CD8-positive, alpha-beta memory T cell (primary cell): ENCODE results near the gene CACTIN. TPM values are rescaled to one million over a fixed set of nuclear protein-coding genes. Genes with fewer than 3 reads are reported as not detected.

ENCODE experiments used
- CTCF ChIA-PET: fragments of 350-600 bp; sonication (Branson Sonifier 250); formaldehyde crosslinking; loops from one replicate; lab custom pipeline; 2021; ENCODE audit warnings: antibody characterized with exemption; lab: Charles Lee
- POLR2A ChIA-PET: fragments of 350-600 bp; sonication (Branson Sonifier 250); formaldehyde crosslinking; loops from one replicate; lab custom pipeline; 2021; ENCODE audit warnings: antibody characterized with exemption; lab: Charles Lee
- DNase-seq, 5 donors: peaks; one replicate each; pipeline versions ENCODE4 v3.0.0 to v3.0.0-alpha.2; 2020 to 2022; ENCODE audit warnings: mixed read lengths in 1 of 5
- H3K27ac ChIP-seq: one replicate; pipeline ENCODE4 v1.7.0; 2013; ENCODE audit warnings: low read depth, mild to moderate bottlenecking, low read length, moderate library complexity
- H3K27me3 ChIP-seq: 2 replicates; pipeline ENCODE4 v1.7.0; 2013; ENCODE audit warnings: low read length, mild to moderate bottlenecking; ENCODE audit not compliant: insufficient read depth, poor library complexity, severe bottlenecking
- H3K36me3 ChIP-seq: 2 replicates; pipeline ENCODE4 v1.7.0; 2013; ENCODE audit warnings: mild to moderate bottlenecking, low read length, moderate library complexity; ENCODE audit not compliant: insufficient read depth
- H3K4me1 ChIP-seq: 2 replicates; pipeline ENCODE4 v1.7.0; 2013; ENCODE audit warnings: mild to moderate bottlenecking, low read length, moderate library complexity; ENCODE audit not compliant: insufficient read depth
- H3K4me3 ChIP-seq: 2 replicates; pipeline ENCODE4 v1.7.0; 2013; ENCODE audit warnings: mild to moderate bottlenecking, low read length
- H3K9me3 ChIP-seq: 2 replicates; pipeline ENCODE4 v1.7.0; 2013; ENCODE audit warnings: mild to moderate bottlenecking, low read length
- H3K27ac Mint-ChIP-seq, 8 donors: one replicate each; pipeline ENCODE4 v1.8.0; 2020 to 2021; ENCODE audit warnings: mixed read lengths in 8 of 8, mild to moderate bottlenecking in 6 of 8, inconsistent platforms in 3 of 8, moderate library complexity in 3 of 8
- H3K27me3 Mint-ChIP-seq, 2 donors: one replicate each; pipeline ENCODE4 v1.8.0; 2020 to 2021; ENCODE audit warnings: mixed read lengths in 2 of 2, mild to moderate bottlenecking in 1 of 2, moderate library complexity in 1 of 2
- H3K36me3 Mint-ChIP-seq, 3 donors: one replicate each; pipeline ENCODE4 v1.8.0; 2020 to 2021; ENCODE audit warnings: mixed read lengths in 3 of 3, inconsistent platforms in 1 of 3, mild to moderate bottlenecking in 1 of 3
- H3K4me1 Mint-ChIP-seq, 3 donors: one replicate each; pipeline ENCODE4 v1.8.0; 2020 to 2021; ENCODE audit warnings: mixed read lengths in 3 of 3, inconsistent platforms in 1 of 3, mild to moderate bottlenecking in 1 of 3
- H3K4me3 Mint-ChIP-seq, 7 donors: one replicate each; pipeline ENCODE4 v1.8.0; 2020 to 2021; ENCODE audit warnings: mixed read lengths in 7 of 7, mild to moderate bottlenecking in 6 of 7, moderate library complexity in 4 of 7, inconsistent platforms in 2 of 7
- H3K9me3 Mint-ChIP-seq, 5 donors: one replicate each; pipeline ENCODE4 v1.8.0; 2020 to 2022; ENCODE audit warnings: mixed read lengths in 5 of 5, mild to moderate bottlenecking in 3 of 5, moderate library complexity in 2 of 5, inconsistent platforms in 1 of 5
- polyA plus RNA-seq: library from polyadenylated mRNA; unstranded; fragments of 300-500 nt; fragmentation: Illumina TruSeq; gene quantifications from one replicate; pipeline ENCODE4 v1.2.3, GENCODE V29; 2021
- total RNA-seq, 2 experiments: library from RNA; stranded (reverse); gene quantifications; one replicate each; pipeline ENCODE4 v1.2.3, GENCODE V29; 2021

CACTIN gene
- total and polyA plus RNA-seq, 3 experiments from 2014 or later, result 16.8 to 39.5 (median 37.2) TPM

DNA sequence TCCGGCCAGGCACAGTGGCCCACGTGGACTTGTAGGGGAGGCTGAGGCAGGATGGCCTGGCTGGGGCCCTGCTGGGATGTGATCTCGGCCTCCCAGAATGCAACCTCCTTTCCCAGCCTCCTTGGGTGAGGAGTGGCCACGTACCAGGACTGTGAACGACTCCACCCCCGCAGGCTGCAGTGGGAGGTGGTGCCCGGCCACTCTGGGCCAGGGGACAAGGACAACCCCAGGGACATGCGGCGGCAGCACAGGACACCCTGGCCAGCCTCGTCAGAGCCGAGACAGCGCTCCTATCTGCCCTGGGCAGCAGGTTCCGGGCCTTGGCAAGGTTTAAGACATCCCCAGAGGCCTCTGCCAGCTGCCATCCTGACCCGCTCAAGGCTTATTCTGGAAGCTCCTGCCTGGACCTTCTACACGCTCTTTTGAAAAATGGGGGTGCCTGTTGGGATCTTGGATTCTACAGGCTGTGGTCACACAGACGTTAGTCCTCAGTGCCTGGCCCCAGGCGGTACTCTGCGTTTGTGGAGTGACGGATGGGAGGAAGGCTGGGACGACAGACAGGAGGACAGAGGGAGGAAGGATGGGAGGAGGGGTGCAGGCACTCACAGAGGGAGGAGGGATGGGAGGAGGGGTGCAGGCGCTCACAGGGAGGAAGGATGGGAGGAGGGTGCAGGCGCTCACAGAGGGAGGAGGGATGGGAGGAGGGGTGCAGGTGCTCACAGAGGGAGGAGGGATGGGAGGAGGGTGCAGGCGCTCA is 19.9 kb upstream of the CACTIN start:
- POLR2A ChIA-PET, result no interaction called here
- H3K27me3 ChIP-seq, result no peaks in the 10 kb centered on the region

GRCh38 chr19:3645726-3646125 is 19.1 kb upstream of the CACTIN start:
- ChIA-PET CTCF (no interaction called here), POLR2A (no interaction called here)
- Mint-ChIP-seq H3K4me1 (no peaks in the 10 kb centered on the region), H3K36me3 (peaks cover 0 to 36% (median 2%) of the 10 kb centered on the region in 3 donors), H3K27me3 (no peaks in the 10 kb centered on the region), H3K27ac (no peak overlapping the region), H3K4me3 (no peak overlapping the region), H3K9me3 (no peaks in the 10 kb centered on the region)
- Histone ChIP-seq H3K27ac (no peak overlapping the region), H3K36me3 (no peaks in the 10 kb centered on the region), H3K27me3 (no peaks in the 10 kb centered on the region), H3K9me3 (no peaks in the 10 kb centered on the region), H3K4me3 (no peak overlapping the region), H3K4me1 (no peaks in the 10 kb centered on the region)
- DNase-seq, result no peak

More for the DNA sequence above, 19.9 kb upstream of the CACTIN start:
- Mint-ChIP-seq H3K4me3 (no peak overlapping the region), H3K27me3 (no peaks in the 10 kb centered on the region), H3K27ac (peak overlapping the region in 1 of 8 donors; percentile 31), H3K36me3 (peaks cover 0 to 38% (median 2%) of the 10 kb centered on the region in 3 donors), H3K4me1 (no peaks in the 10 kb centered on the region), H3K9me3 (no peaks in the 10 kb centered on the region)
- Histone ChIP-seq H3K4me3 (no peak overlapping the region), H3K27ac (no peak overlapping the region), H3K4me1 (no peaks in the 10 kb centered on the region), H3K9me3 (no peaks in the 10 kb centered on the region), H3K36me3 (no peaks in the 10 kb centered on the region)
- CTCF ChIA-PET, result no interaction called here
- no peak for DNase-seq

DNA sequence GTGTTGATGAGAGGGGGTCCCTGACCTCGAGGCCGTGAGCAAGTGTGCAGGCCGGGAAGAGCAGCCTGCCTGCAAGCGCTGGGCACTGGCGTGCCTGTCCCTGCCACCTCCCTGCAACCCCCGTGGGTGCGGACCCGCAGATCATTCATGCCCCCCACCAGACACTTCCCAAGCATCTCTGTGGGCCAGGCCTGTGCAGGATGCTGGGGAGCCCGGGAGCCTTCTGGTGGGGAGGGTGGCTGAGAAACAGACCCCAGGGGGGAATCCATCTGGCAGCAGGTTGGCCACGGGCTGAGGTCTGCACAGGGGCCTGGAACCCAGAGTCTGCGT is 18.4 kb upstream of the CACTIN start:
- H3K27me3 Mint-ChIP-seq, result no peaks in the 10 kb centered on the region
- H3K36me3 Mint-ChIP-seq, result peaks cover 0 to 32% (median 2%) of the 10 kb centered on the region in 3 donors
- Histone ChIP-seq H3K27ac (no peak overlapping the region), H3K9me3 (no peaks in the 10 kb centered on the region), H3K36me3 (no peaks in the 10 kb centered on the region), H3K4me3 (no peak overlapping the region), H3K27me3 (no peaks in the 10 kb centered on the region), H3K4me1 (no peaks in the 10 kb centered on the region)
- no peak overlapping the region for H3K27ac Mint-ChIP-seq
- ChIA-PET CTCF (no interaction called here), POLR2A (no interaction called here)
- H3K4me1 Mint-ChIP-seq, result no peaks in the 10 kb centered on the region
- no peak for DNase-seq
- no peak overlapping the region for H3K4me3 Mint-ChIP-seq
- no peaks in the 10 kb centered on the region for H3K9me3 Mint-ChIP-seq

- no peak for DNase-seq
- Mint-ChIP-seq H3K27me3 (no peaks in the 10 kb centered on the region), H3K4me3 (no peak overlapping the region), H3K9me3 (no peaks in the 10 kb centered on the region), H3K27ac (peak overlapping the region in 1 of 8 donors; percentile 10), H3K36me3 (peaks cover 0 to 37% (median 3%) of the 10 kb centered on the region in 3 donors), H3K4me1 (no peaks in the 10 kb centered on the region)
- Histone ChIP-seq H3K27ac (no peak overlapping the region), H3K4me1 (no peaks in the 10 kb centered on the region), H3K36me3 (no peaks in the 10 kb centered on the region), H3K9me3 (no peaks in the 10 kb centered on the region), H3K4me3 (no peak overlapping the region), H3K27me3 (no peaks in the 10 kb centered on the region)
- CTCF ChIA-PET, result no interaction called here
- POLR2A ChIA-PET, result no interaction called here
These were observed 17.9 kb upstream of the CACTIN start for GRCh38 chr19:3644351-3645066.

DNA sequence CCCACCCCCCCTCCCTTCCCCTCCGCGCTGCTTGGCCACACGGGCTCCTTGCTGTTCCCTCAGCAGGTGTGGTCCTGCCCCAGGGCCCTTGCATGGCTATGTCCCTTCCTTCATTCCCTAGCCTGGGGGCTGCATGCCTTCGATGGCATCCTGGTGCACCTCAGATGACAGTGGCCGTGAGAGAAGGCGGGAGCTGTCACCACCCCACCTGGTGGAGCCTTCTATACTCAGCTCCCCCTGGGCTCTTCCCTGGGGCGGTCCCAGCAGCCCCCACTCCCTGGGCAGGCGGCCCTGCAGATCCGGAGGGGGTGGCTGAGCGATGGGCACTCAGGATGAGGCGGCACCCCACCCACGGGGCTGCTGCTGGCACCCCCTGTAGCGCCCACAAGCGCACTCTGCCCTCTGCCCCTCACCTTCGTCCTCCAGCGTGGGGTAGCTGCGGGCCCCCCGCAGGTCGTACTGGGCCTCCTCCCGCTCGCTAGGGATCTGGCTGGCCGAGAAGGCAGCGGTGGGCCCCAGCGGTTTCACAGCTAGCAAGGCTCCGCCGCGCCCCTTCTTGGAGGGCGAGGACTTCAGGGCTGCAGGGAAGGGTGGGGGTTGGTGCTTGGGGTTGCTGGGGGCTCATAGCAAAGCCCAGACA is 17.2 kb upstream of the CACTIN start:
- Mint-ChIP-seq H3K36me3 (peaks cover 0 to 41% (median 3%) of the 10 kb centered on the region in 3 donors), H3K4me3 (no peak overlapping the region)

DNA sequence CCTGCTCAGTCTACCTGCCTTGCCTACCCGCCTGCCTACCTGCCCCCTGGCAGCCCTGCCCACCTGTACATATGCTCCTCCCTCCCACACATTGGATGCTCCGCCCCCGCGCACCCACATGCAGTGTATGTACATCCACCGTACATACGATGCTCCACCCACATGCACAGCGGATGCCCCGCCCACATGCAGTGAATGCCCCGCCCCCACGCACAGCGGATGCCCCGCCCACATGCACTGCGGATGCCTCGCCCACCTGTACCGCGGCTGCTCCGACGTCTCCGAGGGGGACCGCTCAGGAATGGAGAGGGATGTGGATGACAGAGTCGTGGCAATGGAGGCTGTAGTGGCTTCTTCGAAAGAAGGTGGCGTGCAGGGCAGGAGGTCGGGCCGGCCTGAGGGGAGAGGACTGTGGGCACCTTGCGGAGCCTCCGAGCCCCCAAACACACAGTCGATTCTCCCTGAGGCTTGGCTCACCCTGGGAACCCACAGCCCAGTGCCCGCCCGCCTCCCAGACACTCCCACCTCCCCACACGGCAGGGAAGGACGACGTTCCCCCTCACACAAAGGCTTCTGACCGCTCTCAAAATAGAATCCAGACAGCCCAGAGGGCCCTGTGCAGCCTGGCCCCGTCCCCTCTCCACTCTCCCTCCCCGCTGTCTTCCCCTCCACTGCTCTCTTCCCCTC is 16.5 kb upstream of the CACTIN start:
- Histone ChIP-seq H3K9me3 (no peaks in the 10 kb centered on the region), H3K4me1 (no peaks in the 10 kb centered on the region), H3K36me3 (no peaks in the 10 kb centered on the region), H3K27me3 (no peaks in the 10 kb centered on the region), H3K4me3 (no peak overlapping the region), H3K27ac (no peak overlapping the region)
- Mint-ChIP-seq H3K4me3 (no peak overlapping the region), H3K27ac (peak overlapping the region in 1 of 8 donors; percentile 60), H3K27me3 (no peaks in the 10 kb centered on the region), H3K4me1 (no peaks in the 10 kb centered on the region), H3K36me3 (peaks cover 0 to 45% (median 3%) of the 10 kb centered on the region in 3 donors), H3K9me3 (no peaks in the 10 kb centered on the region)
- DNase-seq, result no peak
- ChIA-PET CTCF (no interaction called here), POLR2A (no interaction called here)

More for the DNA sequence above, 17.2 kb upstream of the CACTIN start:
- Histone ChIP-seq H3K27ac (no peak overlapping the region), H3K4me3 (no peak overlapping the region), H3K4me1 (no peaks in the 10 kb centered on the region), H3K36me3 (no peaks in the 10 kb centered on the region), H3K27me3 (no peaks in the 10 kb centered on the region), H3K9me3 (no peaks in the 10 kb centered on the region)
- Mint-ChIP-seq H3K27ac (no peak overlapping the region), H3K27me3 (no peaks in the 10 kb centered on the region), H3K4me1 (no peaks in the 10 kb centered on the region), H3K9me3 (no peaks in the 10 kb centered on the region)
- CTCF ChIA-PET, result no interaction called here
- POLR2A ChIA-PET, result no interaction called here
- DNase-seq, result no peak

DNA sequence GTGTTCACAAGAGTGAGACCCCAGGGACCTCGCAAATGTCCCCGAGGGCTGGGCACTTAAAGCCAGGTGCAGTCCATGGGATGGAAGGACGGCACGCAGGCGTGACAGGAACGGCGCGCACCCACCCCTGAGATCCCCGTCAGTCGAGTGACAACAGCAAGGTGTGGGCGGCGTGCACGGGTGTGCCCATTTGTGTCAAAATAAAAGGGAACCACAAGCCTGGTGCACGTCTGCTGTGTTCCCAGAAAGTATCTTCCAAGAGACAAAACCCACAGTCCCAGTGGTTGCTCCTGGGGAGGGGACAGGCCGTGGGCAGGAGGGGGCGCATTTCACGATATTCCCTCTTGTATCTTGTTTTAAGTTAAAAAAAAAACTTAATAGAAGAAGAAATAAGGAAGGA is 15.7 kb upstream of the CACTIN start:
- Histone ChIP-seq H3K27me3 (no peaks in the 10 kb centered on the region), H3K27ac (no peak overlapping the region), H3K4me3 (no peak overlapping the region), H3K36me3 (no peaks in the 10 kb centered on the region), H3K4me1 (no peaks in the 10 kb centered on the region), H3K9me3 (no peaks in the 10 kb centered on the region)
- H3K27me3 Mint-ChIP-seq, result no peaks in the 10 kb centered on the region
- DNase-seq, result no peak
- no peak overlapping the region for H3K4me3 Mint-ChIP-seq
- H3K9me3 Mint-ChIP-seq, result no peaks in the 10 kb centered on the region
- no peaks in the 10 kb centered on the region for H3K4me1 Mint-ChIP-seq
- ChIA-PET CTCF (no interaction called here), POLR2A (no interaction called here)
- peak overlapping the region in 1 of 8 donors; percentile 43 for H3K27ac Mint-ChIP-seq
- peaks cover 0 to 43% (median 3%) of the 10 kb centered on the region in 3 donors for H3K36me3 Mint-ChIP-seq
